KG1 (cell line): ENCODE measurements around the gene GABBR2.
"Not testable (repeated sequence)": the region's sequence is repeated elsewhere in the genome, so short reads cannot be mapped to it uniquely, and the experiment has no call there.

Experiments
- DNase-seq: peaks from one replicate; lab custom pipeline; 2025; lab: John Stamatoyannopoulos, UW

GABBR2 gene

GRCh38 chr9:98515506-98516204 is 193.1 kb downstream of the GABBR2 start:
- DNase-seq, result no peak

GRCh38 chr9:98514841-98515240 is 193.9 kb downstream of the GABBR2 start:
- no peak for DNase-seq

GRCh38 chr9:98508217-98508919 is 200.4 kb downstream of the GABBR2 start:
- not testable (repeated sequence) for DNase-seq

- no peak for DNase-seq
These were observed 202.2 kb downstream of the GABBR2 start for GRCh38 chr9:98506422-98507054.

- no peak for DNase-seq
These were observed 204.1 kb downstream of the GABBR2 start for GRCh38 chr9:98504298-98505282.

- no peak for DNase-seq
These were observed 204.9 kb downstream of the GABBR2 start for GRCh38 chr9:98503867-98504266.

GRCh38 chr9:98502976-98503325 is 205.8 kb downstream of the GABBR2 start:
- no peak for DNase-seq

- DNase-seq, result no peak
These were observed 206.3 kb downstream of the GABBR2 start for GRCh38 chr9:98502311-98502975.

GRCh38 chr9:98501819-98502218 is 206.9 kb downstream of the GABBR2 start:
- no peak for DNase-seq

GRCh38 chr9:98501259-98501658 is 207.5 kb downstream of the GABBR2 start:
- not testable (repeated sequence) for DNase-seq

GRCh38 chr9:98500337-98500919 is 208.3 kb downstream of the GABBR2 start:
- DNase-seq, result no peak

GRCh38 chr9:98495530-98495929 is 213.2 kb downstream of the GABBR2 start:
- no peak for DNase-seq

- DNase-seq, result no peak
These were observed 213.9 kb downstream of the GABBR2 start for GRCh38 chr9:98494852-98495251.

- no peak for DNase-seq
These were observed 216.9 kb downstream of the GABBR2 start for GRCh38 chr9:98491828-98492227.

- no peak for DNase-seq
These were observed 217.5 kb downstream of the GABBR2 start for GRCh38 chr9:98491231-98491651.

GRCh38 chr9:98488571-98489312 is 220.0 kb downstream of the GABBR2 start:
- DNase-seq, result no peak

- no peak for DNase-seq
These were observed 223.0 kb downstream of the GABBR2 start for GRCh38 chr9:98485706-98486105.

GRCh38 chr9:98484162-98484561 is 224.6 kb downstream of the GABBR2 start:
- no peak for DNase-seq

- DNase-seq, result no peak
These were observed 226.5 kb downstream of the GABBR2 start for GRCh38 chr9:98482226-98482625.

- no peak for DNase-seq
These were observed 227.1 kb downstream of the GABBR2 start for GRCh38 chr9:98481676-98482075.
